Measurements from ENCODE around the gene CSMD2.

GRCh38 chr1:33988161-33988560, 176.9 kb downstream of the CSMD2 start:
- TF ChIP-seq CTCF (IDR thresholded peaks at IDR 0.05): no peak
- TF ChIP-seq EP300 (IDR thresholded peaks at IDR 0.05): no peak
